ENCODE results near the gene FUBP1.

- TF ChIP-seq CTCF (IDR thresholded peaks at IDR 0.05; ENCODE audit: extremely low read depth in 1 of 2, insufficient read depth in 1 of 2, low read depth in 1 of 2, low read length in 2 of 2): no peak
- no peak for TF ChIP-seq POLR2AphosphoS5 (IDR thresholded peaks at IDR 0.05; ENCODE audit: insufficient read depth, low read depth, low read length)
Observed at GRCh38 chr1:78009836-78010235, 31.0 kb upstream of the FUBP1 start.
